ENCODE results near the gene GALR3.

GALR3 gene

GRCh38 chr22:37824674-37825641 lies 1.8 kb downstream of the GALR3 start:
- DNase-seq, result no peak

- no peak for DNase-seq
Observed at GRCh38 chr22:37827056-37827455, 3.9 kb downstream of the GALR3 start.

- DNase-seq, result no peak
Observed at GRCh38 chr22:37830093-37830842, 7.1 kb downstream of the GALR3 start.

- DNase-seq, result no peak
Observed at GRCh38 chr22:37831472-37831871, 8.3 kb downstream of the GALR3 start.

DNA sequence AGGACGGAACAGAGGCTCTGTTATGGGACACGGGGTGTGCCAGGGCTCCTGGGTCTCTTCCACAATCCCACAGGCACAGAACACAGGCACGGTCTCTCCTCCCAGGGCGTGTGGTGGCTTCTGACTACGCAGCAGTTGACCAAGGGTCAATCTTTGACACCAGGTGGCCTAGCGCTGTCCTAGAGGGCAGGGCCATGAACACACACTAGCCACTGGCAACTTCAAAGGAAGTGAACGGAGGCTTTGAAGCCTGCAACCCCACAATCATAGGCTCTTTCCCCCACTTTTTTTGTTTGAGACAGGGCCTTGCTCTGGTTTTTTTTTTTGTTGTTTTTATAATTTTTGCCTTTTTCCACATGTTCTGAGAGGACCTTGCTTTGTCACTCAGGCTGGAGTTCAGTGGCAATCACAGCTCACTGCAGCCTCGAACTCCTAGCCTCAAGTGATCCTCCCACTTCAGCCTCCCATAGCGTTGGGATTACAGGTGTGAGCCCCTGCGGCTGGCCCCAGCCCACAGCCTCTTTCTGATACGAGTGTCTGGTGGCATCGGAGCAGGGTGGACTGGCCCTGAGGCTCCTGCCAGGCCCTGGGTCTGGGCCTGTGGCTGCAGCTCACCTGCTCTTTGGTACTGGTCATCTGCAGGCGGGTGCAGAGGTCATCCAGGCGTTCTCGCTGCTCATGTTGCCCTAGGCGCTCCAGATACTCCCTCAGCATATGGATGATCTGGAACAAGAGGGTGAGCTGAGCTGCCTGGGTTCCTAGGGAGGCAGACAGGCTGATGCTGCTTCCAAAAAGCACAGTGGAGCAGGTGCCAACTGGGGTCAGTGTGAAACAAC lies 9.1 kb downstream of the GALR3 start:
- no peak for DNase-seq

GRCh38 chr22:37842015-37842793 lies 19.0 kb downstream of the GALR3 start:
- DNase-seq, result no peak

- DNase-seq, result no peak
Observed at GRCh38 chr22:37843741-37844089, 20.5 kb downstream of the GALR3 start.

- DNase-seq, result no peak
Observed at GRCh38 chr22:37844904-37845329, 21.7 kb downstream of the GALR3 start.

- no peak for DNase-seq
Observed at GRCh38 chr22:37846433-37846832, 23.3 kb downstream of the GALR3 start.

DNA sequence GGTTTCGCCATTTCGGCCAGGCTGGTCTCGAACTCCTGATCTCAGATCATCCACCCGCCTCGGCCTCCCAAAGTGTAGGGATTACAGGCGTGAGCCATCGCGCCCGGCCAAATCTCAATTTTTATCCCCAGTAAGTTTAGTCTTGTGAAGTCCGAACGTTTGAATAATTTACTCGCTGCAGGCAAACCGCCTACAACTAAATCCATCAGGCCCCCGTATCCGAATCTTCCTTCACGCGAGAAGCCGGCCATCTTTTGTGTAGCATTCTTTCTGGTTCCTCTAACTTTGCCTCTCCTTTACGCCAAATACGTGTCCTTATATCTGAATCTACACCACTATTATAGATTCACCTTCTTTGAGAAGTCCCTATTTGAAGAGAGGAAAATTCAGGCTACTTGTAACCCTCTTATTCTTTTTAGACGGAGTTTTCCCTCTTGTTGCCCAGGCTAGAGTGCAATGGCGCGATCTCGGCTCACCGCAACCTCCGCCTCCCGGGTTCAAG lies 25.5 kb downstream of the GALR3 start:
- no peak for DNase-seq

DNA sequence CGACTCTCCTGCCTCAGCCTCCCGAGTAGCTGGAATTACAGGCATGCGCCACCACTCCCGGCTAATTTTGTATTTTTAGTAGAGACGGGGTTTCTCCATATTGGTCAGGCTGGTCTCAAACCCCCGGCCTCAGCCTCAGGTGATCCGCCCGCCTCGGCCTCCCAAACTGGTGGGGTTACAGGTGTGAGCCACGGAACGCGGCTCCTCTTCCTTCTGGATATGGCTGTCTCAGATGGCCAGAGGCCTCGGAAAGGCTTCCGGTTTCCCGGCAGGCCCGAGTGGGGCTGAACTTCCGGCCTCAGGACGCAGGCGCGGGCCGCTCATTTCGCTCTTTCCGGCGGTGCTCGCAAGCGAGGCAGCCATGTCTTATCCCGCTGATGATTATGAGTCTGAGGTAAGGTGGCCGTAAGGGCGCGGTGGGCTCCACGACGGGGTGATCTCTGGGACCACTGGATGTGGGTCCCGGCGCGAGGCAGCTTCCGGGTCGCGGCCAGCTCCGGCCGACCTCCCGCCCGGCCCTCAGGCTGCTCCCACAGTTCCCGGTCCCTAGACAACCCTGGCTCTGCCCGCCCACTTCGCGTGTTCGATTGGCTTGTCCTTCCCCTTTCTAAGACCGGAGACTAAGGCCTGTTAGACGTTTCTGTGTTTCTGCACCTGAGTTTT lies 26.0 kb downstream of the GALR3 start, which contains the start of gene EIF3L:
Gene EIF3L, plus strand, starts transcription at position 331 of the 663 bp plus-strand sequence. Its CDS starts 31 bp downstream, at position 362.
- DNase-seq, result peak; percentile 54

DNA sequence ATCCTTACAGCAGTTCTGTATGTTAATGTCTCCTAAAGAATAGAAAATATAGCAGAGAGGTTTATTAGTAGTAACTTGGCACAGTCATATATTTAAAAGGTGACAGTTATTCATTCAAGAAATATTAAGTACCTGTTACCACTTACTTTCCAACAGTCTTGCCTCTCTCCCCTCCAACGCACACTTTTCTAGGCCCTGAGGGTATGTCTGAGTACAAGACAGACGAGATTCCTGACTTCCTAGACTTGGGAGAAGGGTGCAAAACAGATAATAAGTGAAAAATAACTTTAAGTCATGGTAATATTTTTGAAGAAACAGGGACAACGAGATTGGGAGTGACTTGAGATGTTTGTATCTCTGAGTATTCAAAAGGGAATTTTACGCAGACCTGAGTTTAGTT lies 27.6 kb downstream of the GALR3 start:
- DNase-seq, result no peak

DNA sequence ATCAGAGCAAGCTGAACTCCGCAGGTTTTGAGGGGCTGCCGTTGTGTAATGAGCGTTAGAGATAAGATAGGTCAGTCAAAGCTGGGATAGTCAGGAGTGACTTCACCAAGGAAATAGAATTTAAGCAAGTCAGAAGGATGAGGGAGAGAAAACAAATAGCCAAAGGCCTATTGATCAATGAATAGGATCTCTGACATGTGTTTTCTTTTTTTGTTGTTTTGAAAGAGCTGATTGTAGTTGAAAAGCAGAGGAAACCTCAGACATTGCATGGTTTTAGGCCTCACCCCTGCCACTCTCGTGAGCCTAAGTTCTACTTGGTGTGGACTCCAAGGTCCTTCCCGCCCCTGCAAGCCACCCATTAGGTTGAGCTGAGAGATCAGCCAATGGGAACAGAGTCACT lies 29.2 kb downstream of the GALR3 start:
- DNase-seq, result no peak

DNA sequence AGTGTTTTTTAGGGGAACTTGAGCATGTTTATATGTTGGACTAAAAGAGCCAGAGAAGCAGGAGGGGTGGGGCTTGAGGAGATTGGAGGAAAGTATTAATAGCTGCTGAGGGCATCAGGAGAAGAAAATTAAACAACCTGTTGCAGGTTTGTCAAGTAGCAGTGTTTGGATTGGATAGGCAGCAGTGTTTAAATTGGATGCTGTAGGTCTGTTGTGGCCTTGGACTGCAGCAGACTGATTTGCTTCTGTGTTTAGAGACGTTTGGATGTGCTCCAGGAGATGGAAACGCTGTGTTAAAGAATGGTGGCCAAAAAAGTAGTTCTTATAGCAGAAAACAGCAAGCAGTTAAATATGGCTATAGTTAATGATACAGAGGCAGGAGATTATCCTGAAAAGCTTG lies 31.8 kb downstream of the GALR3 start:
- DNase-seq, result no peak

GRCh38 chr22:37855462-37855861 lies 32.3 kb downstream of the GALR3 start:
- DNase-seq, result no peak

DNA sequence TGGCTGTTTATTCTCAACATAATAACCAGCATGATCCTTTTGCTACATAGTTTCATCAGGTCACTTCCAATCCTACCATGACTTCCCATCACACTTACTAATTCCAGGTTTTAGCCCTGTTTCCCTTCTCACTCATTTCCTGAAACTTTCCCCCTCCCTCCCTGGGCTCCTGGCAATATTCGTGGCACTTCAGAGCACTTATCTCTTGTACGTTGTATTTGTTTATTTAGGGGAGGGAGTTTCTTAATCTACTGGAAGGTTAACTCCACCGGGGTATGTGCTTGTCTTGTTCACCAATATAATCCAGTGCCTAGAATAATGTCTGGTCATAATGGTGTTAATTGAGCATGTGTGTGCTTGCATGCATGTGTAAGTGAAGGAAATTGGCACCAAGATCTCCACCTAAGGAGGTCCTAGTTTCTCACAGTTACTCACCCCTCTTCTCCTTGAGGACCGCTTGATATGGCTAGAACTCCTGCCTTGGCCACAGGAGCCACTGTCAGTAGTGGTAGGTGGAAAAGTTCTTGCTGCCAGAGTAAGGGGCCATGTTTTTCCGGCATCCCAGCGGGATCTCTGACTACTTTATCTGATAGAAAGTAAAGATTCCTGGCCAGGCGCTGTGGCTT lies 37.7 kb downstream of the GALR3 start:
- DNase-seq, result no peak

DNA sequence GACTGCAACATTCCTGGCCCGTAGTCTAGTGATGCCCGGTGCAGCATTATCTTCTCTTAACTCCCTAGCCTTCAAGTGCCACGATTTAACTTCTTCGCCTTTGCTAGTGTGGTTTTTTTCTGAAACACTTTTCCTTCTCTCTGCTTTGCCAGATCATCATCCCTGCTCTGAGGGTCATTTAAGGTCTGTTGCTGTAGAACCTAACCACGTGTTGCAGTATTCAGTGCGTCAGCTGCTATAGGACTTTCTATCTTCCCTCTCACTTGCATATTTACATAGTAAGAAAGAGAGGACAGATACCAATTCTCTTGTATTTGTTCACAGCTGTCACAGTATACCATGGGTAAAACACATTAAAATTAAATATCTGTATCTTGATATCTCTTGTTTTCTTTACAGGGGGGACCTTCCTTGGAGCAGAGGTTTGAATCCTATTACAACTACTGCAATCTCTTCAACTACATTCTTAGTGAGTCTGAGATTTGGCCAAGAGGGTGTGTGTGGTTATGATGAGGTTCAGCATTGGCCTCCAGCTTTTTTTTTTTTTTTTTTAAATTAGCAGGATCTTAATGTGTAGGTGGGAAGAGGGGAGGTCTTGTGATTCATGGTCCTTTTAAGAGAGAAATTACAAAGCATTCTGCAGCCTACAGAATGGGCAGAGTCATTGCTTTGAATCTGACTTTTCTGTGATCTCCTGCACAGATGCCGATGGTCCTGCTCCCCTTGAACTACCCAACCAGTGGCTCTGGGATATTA lies 39.6 kb downstream of the GALR3 start:
- no peak for DNase-seq

- no peak for DNase-seq
Observed at GRCh38 chr22:37865510-37865909, 42.3 kb downstream of the GALR3 start.

DNA sequence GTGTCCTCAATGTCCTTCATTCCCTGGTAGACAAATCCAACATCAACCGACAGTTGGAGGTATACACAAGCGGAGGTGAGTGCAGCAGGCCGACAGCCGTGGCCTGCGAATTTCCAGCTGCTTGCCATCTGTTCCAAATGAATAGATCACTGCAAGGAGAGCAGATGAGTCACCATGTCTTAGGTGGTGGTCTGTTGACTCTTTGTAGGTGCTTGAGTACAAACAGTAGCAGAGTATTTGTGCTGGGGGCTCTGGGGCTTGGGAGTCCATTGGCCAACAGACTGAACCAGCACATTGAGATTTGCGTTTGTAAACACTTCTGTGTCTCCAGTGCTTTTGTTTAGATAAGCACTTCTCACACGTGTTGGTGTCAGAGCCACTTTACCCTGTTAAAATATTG lies 47.1 kb downstream of the GALR3 start:
- DNase-seq, result no peak

Measured in NCI-H748 treated with DMSO at 0.1 percent for 48 hours (cell line).